ENCODE results near the gene HSD17B4. TPM values are rescaled to one million over a fixed set of nuclear protein-coding genes. Genes with fewer than 3 reads are reported as not detected.
"Not testable (repeated sequence)": the region's sequence is repeated elsewhere in the genome, so short reads cannot be mapped to it uniquely, and the experiment has no call there.

The HSD17B4 gene
- polyA plus RNA-seq, 3 donors, result 201 to 227 (median 216) TPM

DNA sequence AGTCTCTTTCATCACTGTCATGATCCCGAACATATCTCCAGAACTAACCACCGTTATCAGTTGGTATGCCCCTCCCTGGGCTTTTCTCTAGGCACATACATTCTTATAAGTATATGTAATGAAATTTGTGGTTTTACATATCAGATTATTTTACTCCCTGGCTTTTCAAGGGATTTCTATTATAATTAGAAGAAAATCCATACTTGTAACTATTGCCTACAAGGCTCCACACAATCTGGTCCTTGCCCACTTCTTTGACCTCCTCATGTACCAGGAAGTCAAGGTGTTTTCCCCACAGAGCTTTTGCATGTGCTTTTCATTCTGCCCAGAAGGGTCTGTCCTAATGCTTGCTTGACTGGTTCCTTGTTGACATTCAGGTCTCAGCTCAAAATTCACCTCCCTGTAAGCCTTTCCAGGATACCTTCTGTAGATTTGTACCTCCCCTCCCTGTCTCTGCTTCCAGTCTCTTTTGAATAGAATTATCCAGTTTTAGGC lies 33.6 kb upstream of the HSD17B4 start:
- no peak for DNase-seq (ENCODE audit: extremely low read depth in 1 of 11, low read depth in 9 of 11, low spot score in 4 of 11)

DNA sequence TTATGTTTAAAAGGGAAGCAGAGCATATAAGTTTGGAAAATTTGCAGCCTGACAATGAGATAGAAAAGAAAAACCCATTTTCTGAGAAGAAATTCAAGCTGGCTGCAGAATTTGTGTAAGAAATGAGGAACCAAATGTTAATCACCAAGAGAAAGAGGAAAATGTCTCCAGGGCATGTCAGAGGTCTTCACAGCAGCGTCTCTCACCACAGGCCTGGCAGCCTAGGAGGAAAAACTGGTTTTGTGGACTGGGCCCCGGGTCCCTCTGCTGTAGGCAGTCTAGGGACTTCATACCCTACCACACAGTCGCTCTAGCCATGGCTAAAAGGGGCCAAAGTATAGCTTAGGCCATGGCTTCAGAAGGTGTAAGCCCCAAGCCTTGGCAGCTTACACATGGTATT lies 32.1 kb upstream of the HSD17B4 start:
- DNase-seq (ENCODE audit: extremely low read depth in 1 of 11, low read depth in 9 of 11, low spot score in 4 of 11), result no peak

DNA sequence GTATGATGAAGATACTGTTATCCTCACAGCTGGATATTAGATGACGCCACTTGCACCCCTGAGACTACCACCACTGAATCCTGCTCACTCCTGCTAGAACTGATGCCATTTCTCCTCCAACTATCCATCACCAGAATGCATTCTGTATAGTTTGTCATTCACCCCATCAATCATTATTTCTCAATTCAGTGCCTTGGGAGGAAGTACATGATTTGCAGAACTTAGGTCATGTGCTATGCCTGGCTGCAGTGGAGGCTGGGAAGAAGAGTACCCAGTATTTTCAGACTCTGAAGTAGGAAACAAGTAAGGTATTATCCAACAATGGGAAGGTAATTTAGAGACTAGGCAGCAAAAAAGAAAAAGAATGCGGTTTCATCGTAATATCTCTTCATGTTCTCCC lies 26.2 kb upstream of the HSD17B4 start:
- DNase-seq (ENCODE audit: extremely low read depth in 1 of 11, low read depth in 9 of 11, low spot score in 4 of 11), result no peak

- DNase-seq (ENCODE audit: extremely low read depth in 1 of 11, low read depth in 9 of 11, low spot score in 4 of 11), result no peak
Observed at GRCh38 chr5:119427060-119427459, 25.2 kb upstream of the HSD17B4 start.

GRCh38 chr5:119427596-119427995 lies 24.7 kb upstream of the HSD17B4 start:
- not testable (repeated sequence) for DNase-seq (ENCODE audit: extremely low read depth in 1 of 11, low read depth in 9 of 11, low spot score in 4 of 11)

DNA sequence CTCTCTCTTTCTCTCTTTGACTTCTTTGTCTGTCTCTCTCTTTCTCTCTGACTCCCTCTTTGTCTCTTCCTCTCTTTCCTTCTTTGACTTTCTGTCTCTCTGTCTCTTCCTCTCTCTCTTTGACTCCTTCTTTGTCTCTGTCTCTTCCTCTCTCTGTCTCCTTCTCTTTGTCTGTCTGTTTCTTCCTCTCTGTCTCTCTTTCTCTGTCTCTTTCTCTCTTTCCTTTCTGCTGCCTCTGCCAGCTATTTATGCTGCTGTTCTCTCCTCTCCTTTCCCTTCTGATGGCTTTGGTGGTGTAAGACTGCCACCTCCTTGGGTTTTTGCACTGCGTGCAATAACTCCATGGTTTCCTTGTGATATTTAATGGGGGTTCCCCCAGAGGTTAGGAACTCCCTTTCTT lies 24.1 kb upstream of the HSD17B4 start:
- DNase-seq (ENCODE audit: extremely low read depth in 1 of 11, low read depth in 9 of 11, low spot score in 4 of 11), result not testable (repeated sequence)

GRCh38 chr5:119428574-119428973 lies 23.7 kb upstream of the HSD17B4 start:
- not testable (repeated sequence) for DNase-seq (ENCODE audit: extremely low read depth in 1 of 11, low read depth in 9 of 11, low spot score in 4 of 11)

DNA sequence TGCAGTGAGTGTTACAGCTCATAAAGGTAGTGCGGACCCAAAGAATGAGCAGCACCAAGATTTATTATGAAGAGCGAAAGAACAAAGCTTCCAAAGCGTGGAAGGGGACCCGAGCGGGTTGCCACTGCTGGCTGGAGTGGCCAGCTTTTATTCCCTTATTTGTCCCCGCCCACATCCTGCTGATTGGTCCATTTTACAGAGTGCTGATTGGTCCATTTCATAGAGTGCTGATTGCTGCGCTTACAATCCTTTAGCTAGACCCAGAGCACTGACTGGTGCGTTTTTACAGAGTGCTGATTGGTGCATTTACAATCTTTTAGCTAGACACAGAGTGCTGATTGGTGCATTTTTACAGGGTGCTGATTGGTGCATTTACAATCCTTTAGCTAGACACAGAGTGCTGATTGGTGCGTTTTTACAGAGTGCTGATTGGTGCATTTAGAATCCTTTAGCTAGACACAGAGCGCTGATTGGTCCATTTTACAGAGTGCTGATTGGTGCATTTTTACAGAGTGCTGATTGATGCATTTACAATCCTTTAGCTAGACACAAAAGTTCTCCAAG lies 19.5 kb upstream of the HSD17B4 start:
- DNase-seq (ENCODE audit: extremely low read depth in 1 of 11, low read depth in 9 of 11, low spot score in 4 of 11), result not testable (repeated sequence)

GRCh38 chr5:119435436-119436132 lies 16.7 kb upstream of the HSD17B4 start:
- peak in 7 of 11 donors; percentile 16 to 41 (median 29) for DNase-seq (ENCODE audit: extremely low read depth in 1 of 11, low read depth in 9 of 11, low spot score in 4 of 11)

DNA sequence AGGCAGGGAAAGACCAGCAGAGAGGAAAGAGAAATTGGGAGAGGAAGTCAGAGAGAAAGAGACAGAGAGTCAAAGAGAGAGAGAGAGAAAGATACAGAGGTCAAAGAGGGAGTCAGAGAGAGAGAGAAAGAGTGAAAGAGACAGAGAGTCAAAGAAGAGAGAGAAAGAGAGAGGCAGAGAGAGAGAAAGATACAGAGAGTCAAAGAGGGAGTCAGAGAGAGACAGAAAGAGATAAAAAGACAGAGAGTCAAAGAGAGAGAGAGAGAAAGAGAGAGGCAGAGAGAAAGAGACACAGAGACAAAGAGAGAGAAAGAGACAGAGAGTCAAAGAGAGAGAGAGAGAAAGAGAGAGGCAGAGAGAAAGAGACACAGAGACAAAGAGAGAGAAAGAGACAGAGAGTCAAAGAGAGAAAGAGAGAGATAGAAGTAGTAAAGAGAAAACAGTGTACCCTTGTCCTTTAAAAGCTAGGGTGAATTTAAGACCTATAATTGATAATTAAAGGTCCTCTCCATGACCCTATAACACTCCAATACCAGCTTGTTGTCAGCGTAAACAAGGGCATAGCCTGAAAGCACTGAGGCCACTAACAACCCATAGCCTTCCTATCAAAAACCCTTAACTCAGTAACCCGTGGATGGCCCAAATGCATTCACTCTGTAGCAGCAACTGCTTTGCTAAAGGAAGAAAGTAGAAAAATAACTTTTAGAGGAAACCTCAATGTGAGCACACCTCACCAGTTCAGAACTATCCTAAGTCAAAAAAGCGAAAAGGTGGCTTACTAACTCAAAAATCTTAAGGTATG lies 14.3 kb upstream of the HSD17B4 start:
- not testable (repeated sequence) for DNase-seq (ENCODE audit: extremely low read depth in 1 of 11, low read depth in 9 of 11, low spot score in 4 of 11)

GRCh38 chr5:119438587-119438917 lies 13.7 kb upstream of the HSD17B4 start:
- DNase-seq (ENCODE audit: extremely low read depth in 1 of 11, low read depth in 9 of 11, low spot score in 4 of 11), result not testable (repeated sequence)

DNA sequence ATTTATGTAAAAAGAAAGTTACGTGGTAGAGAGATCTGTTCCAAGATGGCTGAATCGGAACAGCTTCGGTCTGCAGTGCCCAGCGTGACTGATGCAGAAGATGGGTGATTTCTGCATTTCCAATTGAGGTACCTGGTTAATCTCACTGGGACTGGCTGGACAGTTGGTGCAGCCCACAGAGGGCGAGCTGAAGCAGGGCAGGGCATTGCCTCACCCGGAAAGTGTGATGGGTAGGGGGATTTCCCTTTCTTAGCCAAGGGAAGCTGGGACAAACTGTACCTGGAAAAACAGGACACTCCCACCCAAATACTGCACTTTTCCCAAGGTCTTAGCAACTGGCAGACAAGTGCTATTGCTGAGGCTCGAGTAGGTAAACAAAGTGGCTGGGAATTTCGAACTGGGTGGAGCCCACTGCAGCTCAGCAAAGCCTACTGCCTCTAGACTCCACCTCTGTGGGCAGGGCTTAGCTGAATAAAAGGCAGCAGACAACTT lies 13.1 kb upstream of the HSD17B4 start:
- DNase-seq (ENCODE audit: extremely low read depth in 1 of 11, low read depth in 9 of 11, low spot score in 4 of 11), result no peak

DNA sequence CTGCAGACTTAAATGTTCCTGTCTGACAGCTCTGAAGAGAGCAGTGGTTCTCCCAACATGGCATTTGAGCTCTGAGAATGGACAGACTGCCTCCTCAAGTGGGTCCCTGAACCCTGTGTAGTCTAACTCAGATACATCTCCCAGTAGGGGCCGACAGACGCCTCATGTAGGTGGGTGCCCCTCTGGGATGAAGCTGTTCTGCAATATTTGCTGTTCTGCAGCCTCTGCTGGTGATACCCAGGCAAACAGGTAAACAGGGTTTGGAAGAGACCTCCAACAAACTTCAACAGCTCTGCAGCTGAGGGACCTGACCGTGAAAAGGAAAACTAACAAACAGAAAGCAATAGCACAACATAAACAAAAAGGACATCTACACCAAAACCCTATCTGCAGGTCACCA lies 12.7 kb upstream of the HSD17B4 start:
- DNase-seq (ENCODE audit: extremely low read depth in 1 of 11, low read depth in 9 of 11, low spot score in 4 of 11), result not testable (repeated sequence)

GRCh38 chr5:119444643-119445042 lies 7.7 kb upstream of the HSD17B4 start:
- not testable (repeated sequence) for DNase-seq (ENCODE audit: extremely low read depth in 1 of 11, low read depth in 9 of 11, low spot score in 4 of 11)

DNA sequence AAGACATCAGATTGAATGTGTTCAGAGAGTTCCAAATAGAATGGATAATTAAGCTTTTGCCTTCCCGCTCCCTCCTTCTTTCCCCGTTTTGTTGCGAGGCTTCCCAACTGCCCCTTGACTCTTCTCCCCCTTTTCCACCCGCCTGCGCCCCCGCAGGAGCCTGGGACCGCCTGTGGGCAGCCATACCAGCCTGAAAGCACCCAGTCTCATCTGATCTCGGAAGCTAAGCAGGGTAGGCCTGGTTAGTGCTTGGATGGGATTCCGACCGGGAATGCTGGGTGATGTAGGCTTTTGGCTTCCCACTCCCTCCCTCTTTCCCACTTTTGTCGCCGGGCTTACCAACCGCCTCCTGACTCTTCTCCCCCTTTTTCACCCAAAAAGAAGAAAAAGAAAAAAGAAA lies 6.8 kb upstream of the HSD17B4 start:
- no peak for DNase-seq (ENCODE audit: extremely low read depth in 1 of 11, low read depth in 9 of 11, low spot score in 4 of 11)

- DNase-seq (ENCODE audit: extremely low read depth in 1 of 11, low read depth in 9 of 11, low spot score in 4 of 11), result no peak
Observed at GRCh38 chr5:119449882-119450281, 2.4 kb upstream of the HSD17B4 start.

- not testable (repeated sequence) for DNase-seq (ENCODE audit: extremely low read depth in 1 of 11, low read depth in 9 of 11, low spot score in 4 of 11)
Observed at GRCh38 chr5:119450627-119451026, 1.7 kb upstream of the HSD17B4 start.

DNA sequence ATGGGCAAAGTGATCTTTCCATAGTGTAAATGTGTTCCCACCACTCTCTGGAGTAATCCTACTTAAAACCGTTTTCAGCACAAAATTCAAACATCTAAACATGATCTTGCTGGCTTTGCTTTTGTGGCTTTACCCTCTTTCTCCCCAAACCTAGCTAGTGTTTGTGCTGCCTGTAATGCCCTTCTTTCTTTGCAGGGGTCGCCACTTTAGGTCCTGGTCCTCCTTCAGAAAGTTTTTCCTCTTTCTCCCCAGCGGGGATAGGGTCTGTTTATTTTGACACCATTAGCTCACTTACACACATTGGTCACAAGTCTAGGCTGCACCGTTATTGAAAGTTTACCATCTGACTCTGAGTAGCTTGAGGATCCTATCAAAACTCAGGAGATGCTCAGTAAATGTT lies 736 bp upstream of the HSD17B4 start:
- DNase-seq (ENCODE audit: extremely low read depth in 1 of 11, low read depth in 9 of 11, low spot score in 4 of 11), result no peak

- DNase-seq (ENCODE audit: extremely low read depth in 1 of 11, low read depth in 9 of 11, low spot score in 4 of 11), result no peak
Observed at GRCh38 chr5:119452060-119452372, 281 bp upstream of the HSD17B4 start.

- DNase-seq (ENCODE audit: extremely low read depth in 1 of 11, low read depth in 9 of 11, low spot score in 4 of 11), result peak in 7 of 11 donors; percentile 2 to 20 (median 13)
Observed at GRCh38 chr5:119453040-119453373, 710 bp downstream of the HSD17B4 start.

Measured in renal cortex interstitium (tissue), 11 donors.